A549 (cell line): ENCODE data around the gene TNFSF13B.

Source experiments
- ESRRA ChIP-seq: fragments of 150-350 bp; IDR thresholded peaks from 2 replicates; pipeline ENCODE4 v1.6.1; 2014; ENCODE audit warnings: mild to moderate bottlenecking, low read length, borderline replicate concordance
- HOXB5 ChIP-seq: fragments of 250-450 bp; sonication (Bioruptor Pico); IDR thresholded peaks from 2 replicates; pipeline ENCODE4 v1.5.0; 2020; ENCODE audit warnings: mild to moderate bottlenecking, moderate library complexity
- JUN ChIP-seq, 2 experiments: fragments of >200 bp; sonication (Bioruptor Twin); formaldehyde crosslinking; IDR thresholded peaks; 2 replicates in 1 of 2; 3 replicates in 1 of 2; pipeline ENCODE4 v1.6.1; 2016 to 2017
- TF ChIP-seq, protein P1 (sequence below): fragments of 250-450 bp; sonication (Bioruptor Pico); IDR thresholded peaks from 2 replicates; pipeline ENCODE4 v1.5.0; 2021; ENCODE audit warnings: mild to moderate bottlenecking, moderate library complexity, borderline replicate concordance
- TF ChIP-seq, protein P2 (sequence below): fragments of >200 bp; sonication (Bioruptor Twin); formaldehyde crosslinking; IDR thresholded peaks from 3 replicates; pipeline ENCODE4 v1.5.1; 2016

- TF ChIP-seq, protein P1, sequence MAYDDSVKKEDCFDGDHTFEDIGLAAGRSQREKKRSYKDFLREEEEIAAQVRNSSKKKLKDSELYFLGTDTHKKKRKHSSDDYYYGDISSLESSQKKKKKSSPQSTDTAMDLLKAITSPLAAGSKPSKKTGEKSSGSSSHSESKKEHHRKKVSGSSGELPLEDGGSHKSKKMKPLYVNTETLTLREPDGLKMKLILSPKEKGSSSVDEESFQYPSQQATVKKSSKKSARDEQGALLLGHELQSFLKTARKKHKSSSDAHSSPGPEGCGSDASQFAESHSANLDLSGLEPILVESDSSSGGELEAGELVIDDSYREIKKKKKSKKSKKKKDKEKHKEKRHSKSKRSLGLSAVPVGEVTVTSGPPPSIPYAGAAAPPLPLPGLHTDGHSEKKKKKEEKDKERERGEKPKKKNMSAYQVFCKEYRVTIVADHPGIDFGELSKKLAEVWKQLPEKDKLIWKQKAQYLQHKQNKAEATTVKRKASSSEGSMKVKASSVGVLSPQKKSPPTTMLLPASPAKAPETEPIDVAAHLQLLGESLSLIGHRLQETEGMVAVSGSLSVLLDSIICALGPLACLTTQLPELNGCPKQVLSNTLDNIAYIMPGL (CRISPR knock-in tag), result no peak
- TF ChIP-seq JUN (IDR thresholded peaks at IDR 0.05), result no peak
- TF ChIP-seq ESRRA, result no peak
- TF ChIP-seq, protein P2, sequence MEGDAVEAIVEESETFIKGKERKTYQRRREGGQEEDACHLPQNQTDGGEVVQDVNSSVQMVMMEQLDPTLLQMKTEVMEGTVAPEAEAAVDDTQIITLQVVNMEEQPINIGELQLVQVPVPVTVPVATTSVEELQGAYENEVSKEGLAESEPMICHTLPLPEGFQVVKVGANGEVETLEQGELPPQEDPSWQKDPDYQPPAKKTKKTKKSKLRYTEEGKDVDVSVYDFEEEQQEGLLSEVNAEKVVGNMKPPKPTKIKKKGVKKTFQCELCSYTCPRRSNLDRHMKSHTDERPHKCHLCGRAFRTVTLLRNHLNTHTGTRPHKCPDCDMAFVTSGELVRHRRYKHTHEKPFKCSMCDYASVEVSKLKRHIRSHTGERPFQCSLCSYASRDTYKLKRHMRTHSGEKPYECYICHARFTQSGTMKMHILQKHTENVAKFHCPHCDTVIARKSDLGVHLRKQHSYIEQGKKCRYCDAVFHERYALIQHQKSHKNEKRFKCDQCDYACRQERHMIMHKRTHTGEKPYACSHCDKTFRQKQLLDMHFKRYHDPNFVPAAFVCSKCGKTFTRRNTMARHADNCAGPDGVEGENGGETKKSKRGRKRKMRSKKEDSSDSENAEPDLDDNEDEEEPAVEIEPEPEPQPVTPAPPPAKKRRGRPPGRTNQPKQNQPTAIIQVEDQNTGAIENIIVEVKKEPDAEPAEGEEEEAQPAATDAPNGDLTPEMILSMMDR, result no peak
- TF ChIP-seq HOXB5 (CRISPR knock-in tag), result no peak
Measured at GRCh38 chr13:108226184-108226583, 43.3 kb upstream of the TNFSF13B start.
